ENCODE data around the gene MAB21L1. TPM values are rescaled to one million over a fixed set of nuclear protein-coding genes. Genes with fewer than 3 reads are reported as not detected.

Gene MAB21L1
- total and polyA plus RNA-seq, 2 experiments from 2014 or later = 0.78 TPM; not detected in 1

GRCh38 chr13:35471706-35472322, 4.7 kb downstream of the MAB21L1 start:
- peaks cover 87% of the 10 kb centered on the region for H3K27me3 ChIP-seq (ENCODE audit: insufficient read depth)
- no peaks in the 10 kb centered on the region for H3K9me3 Mint-ChIP-seq

GRCh38 chr13:35470671-35471661, 5.5 kb downstream of the MAB21L1 start:
- Histone ChIP-seq H3K36me3 (ENCODE audit: insufficient read depth) (no peaks in the 10 kb centered on the region), H2AFZ (peak overlapping the region; percentile 67), H3K79me2 (replicated peaks; ENCODE audit: insufficient read depth) (no peaks in the 10 kb centered on the region), H4K20me1 (replicated peaks; ENCODE audit: insufficient read depth) (peaks cover 18% of the 10 kb centered on the region), H3K9me2 (ENCODE audit: insufficient read depth) (no peaks in the 10 kb centered on the region), H3F3A (replicated peaks; ENCODE audit: low read depth) (no peaks in the 10 kb centered on the region), H3K4me2 (peak overlapping the region; percentile 85), H3K27ac (ENCODE audit: low read depth) (no peak overlapping the region), H3K27me3 (ENCODE audit: insufficient read depth) (peaks cover 79% of the 10 kb centered on the region), H3K4me1 (ENCODE audit: insufficient read depth) (peaks cover 38% of the 10 kb centered on the region), H3K4me3 (peak overlapping the region; percentile 71)
- Mint-ChIP-seq H3K9me3 (no peaks in the 10 kb centered on the region), H3K36me3 (ENCODE audit: low read depth) (no peaks in the 10 kb centered on the region), H3K4me3 (peak overlapping the region; percentile 84), H3K27me3 (ENCODE audit: insufficient read depth, low read depth, poor library complexity) (peaks cover 59% of the 10 kb centered on the region), H3K4me1 (peaks cover 29% of the 10 kb centered on the region), H3K27ac (no peak overlapping the region)
- ATAC-seq (peak; percentile 87), DNase-seq (ENCODE audit: low spot score) (peak; percentile 87)
- TF ChIP-seq EZH2 (IDR thresholded peaks at IDR 0.05; ENCODE audit: low read depth, unreplicated experiment) (peak; percentile 50), ZNF114 (CRISPR knock-in tag; IDR thresholded peaks at IDR 0.05) (no peak), CREB1 (CRISPR knock-in tag; IDR thresholded peaks at IDR 0.05; ENCODE audit: low read depth) (0 out of 2 replicates have a peak, but pooled peaks have one; percentile 19)

More at GRCh38 chr13:35471706-35472322, 4.7 kb downstream of the MAB21L1 start:
- no peaks in the 10 kb centered on the region for H3K36me3 ChIP-seq (ENCODE audit: insufficient read depth)
- H3K4me1 Mint-ChIP-seq = peaks cover 35% of the 10 kb centered on the region
- H4K20me1 ChIP-seq (replicated peaks; ENCODE audit: insufficient read depth) = peaks cover 18% of the 10 kb centered on the region
- peaks cover 44% of the 10 kb centered on the region for H3K4me1 ChIP-seq (ENCODE audit: insufficient read depth)
- ATAC-seq = peak; percentile 6
- H3K79me2 ChIP-seq (replicated peaks; ENCODE audit: insufficient read depth) = no peaks in the 10 kb centered on the region
- no peaks in the 10 kb centered on the region for H3K36me3 Mint-ChIP-seq (ENCODE audit: low read depth)
- H3K27ac Mint-ChIP-seq = no peak overlapping the region
- no peak overlapping the region for H2AFZ ChIP-seq
- H3K9me2 ChIP-seq (ENCODE audit: insufficient read depth) = no peaks in the 10 kb centered on the region
- DNase-seq (ENCODE audit: low spot score) = peak; percentile 33
- no peak overlapping the region for H3K27ac ChIP-seq (ENCODE audit: low read depth)
- peak overlapping the region; percentile 85 for H3K4me2 ChIP-seq
- H3K27me3 Mint-ChIP-seq (ENCODE audit: insufficient read depth, low read depth, poor library complexity) = peaks cover 67% of the 10 kb centered on the region
- TF ChIP-seq CREB1 (CRISPR knock-in tag; IDR thresholded peaks at IDR 0.05; ENCODE audit: low read depth) (no peak), ZNF114 (CRISPR knock-in tag; IDR thresholded peaks at IDR 0.05) (no peak), EZH2 (IDR thresholded peaks at IDR 0.05; ENCODE audit: low read depth, unreplicated experiment) (peak; percentile 71)
- H3F3A ChIP-seq (replicated peaks; ENCODE audit: low read depth) = no peaks in the 10 kb centered on the region; the same call in 1 of the 2 replicates
- H3K4me3 Mint-ChIP-seq = peak overlapping the region; percentile 84
- peak overlapping the region; percentile 71 for H3K4me3 ChIP-seq

DNA sequence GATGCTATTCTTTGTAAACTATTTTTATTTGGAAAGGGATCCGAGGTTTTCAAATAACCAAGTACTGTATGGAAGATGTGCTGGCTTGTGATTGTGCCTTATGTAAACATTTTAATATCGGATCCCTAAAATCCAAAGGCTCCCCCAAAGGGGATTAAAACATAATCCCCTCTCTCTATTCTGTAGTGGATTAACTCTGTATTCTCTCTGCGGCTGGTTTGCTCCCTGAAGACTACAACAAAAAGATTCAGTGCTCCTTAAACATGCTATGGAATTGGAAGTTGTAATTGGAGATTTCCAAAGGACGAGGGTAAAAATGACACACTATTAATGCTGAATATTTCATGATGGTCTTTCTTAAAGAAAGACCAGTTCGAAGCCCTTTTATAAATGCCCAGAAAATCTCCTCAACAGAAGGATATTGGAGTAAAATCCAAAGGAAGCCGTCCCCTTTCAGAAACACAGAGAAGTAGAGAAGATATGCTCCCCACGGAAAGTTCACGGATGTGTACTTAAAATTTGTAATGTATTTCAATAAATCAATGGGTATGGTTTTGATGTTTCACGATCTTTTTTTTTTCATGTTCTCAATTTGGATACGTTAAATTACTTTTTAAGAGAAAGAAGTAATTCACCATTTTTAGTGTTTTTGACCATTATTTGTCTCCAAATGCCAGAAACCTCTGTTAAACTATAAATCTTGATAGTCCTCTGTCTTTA, 6.5 kb downstream of the MAB21L1 start:
- Histone ChIP-seq H3K4me2 (peak overlapping the region; percentile 85), H3F3A (replicated peaks; ENCODE audit: low read depth) (no peaks in the 10 kb centered on the region), H3K27ac (ENCODE audit: low read depth) (no peak overlapping the region), H3K79me2 (replicated peaks; ENCODE audit: insufficient read depth) (no peaks in the 10 kb centered on the region), H3K27me3 (ENCODE audit: insufficient read depth) (peaks cover 69% of the 10 kb centered on the region), H3K9me2 (ENCODE audit: insufficient read depth) (no peaks in the 10 kb centered on the region), H4K20me1 (replicated peaks; ENCODE audit: insufficient read depth) (peaks cover 17% of the 10 kb centered on the region), H2AFZ (no peak overlapping the region), H3K36me3 (ENCODE audit: insufficient read depth) (no peaks in the 10 kb centered on the region), H3K4me3 (peak overlapping the region; percentile 71), H3K4me1 (ENCODE audit: insufficient read depth) (peaks cover 35% of the 10 kb centered on the region)
- peaks cover 25% of the 10 kb centered on the region for H3K4me1 Mint-ChIP-seq
- H3K27me3 Mint-ChIP-seq (ENCODE audit: insufficient read depth, low read depth, poor library complexity) = peaks cover 49% of the 10 kb centered on the region
- H3K9me3 Mint-ChIP-seq = no peaks in the 10 kb centered on the region
- no peak for DNase-seq (ENCODE audit: low spot score)
- no peaks in the 10 kb centered on the region for H3K36me3 Mint-ChIP-seq (ENCODE audit: low read depth)
- no peak for ATAC-seq
- H3K27ac Mint-ChIP-seq = no peak overlapping the region
- peak overlapping the region; percentile 84 for H3K4me3 Mint-ChIP-seq
- no peak for TF ChIP-seq ZNF331 (CRISPR knock-in tag; IDR thresholded peaks at IDR 0.05; ENCODE audit: low read depth)
- no peak for TF ChIP-seq POLR2AphosphoS5 (IDR thresholded peaks at IDR 0.05; ENCODE audit: low read depth)
- TF ChIP-seq EZH2 (IDR thresholded peaks at IDR 0.05; ENCODE audit: low read depth, unreplicated experiment) = no peak
- no peak for TF ChIP-seq CREB1 (CRISPR knock-in tag; IDR thresholded peaks at IDR 0.05; ENCODE audit: low read depth)
- TF ChIP-seq, protein P1, sequence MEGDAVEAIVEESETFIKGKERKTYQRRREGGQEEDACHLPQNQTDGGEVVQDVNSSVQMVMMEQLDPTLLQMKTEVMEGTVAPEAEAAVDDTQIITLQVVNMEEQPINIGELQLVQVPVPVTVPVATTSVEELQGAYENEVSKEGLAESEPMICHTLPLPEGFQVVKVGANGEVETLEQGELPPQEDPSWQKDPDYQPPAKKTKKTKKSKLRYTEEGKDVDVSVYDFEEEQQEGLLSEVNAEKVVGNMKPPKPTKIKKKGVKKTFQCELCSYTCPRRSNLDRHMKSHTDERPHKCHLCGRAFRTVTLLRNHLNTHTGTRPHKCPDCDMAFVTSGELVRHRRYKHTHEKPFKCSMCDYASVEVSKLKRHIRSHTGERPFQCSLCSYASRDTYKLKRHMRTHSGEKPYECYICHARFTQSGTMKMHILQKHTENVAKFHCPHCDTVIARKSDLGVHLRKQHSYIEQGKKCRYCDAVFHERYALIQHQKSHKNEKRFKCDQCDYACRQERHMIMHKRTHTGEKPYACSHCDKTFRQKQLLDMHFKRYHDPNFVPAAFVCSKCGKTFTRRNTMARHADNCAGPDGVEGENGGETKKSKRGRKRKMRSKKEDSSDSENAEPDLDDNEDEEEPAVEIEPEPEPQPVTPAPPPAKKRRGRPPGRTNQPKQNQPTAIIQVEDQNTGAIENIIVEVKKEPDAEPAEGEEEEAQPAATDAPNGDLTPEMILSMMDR (conservative IDR thresholded peaks at IDR 0.05; ENCODE audit: low read depth in 2 of 2) = no peak
- TF ChIP-seq NANOG (IDR thresholded peaks at IDR 0.05; ENCODE audit: borderline replicate concordance) = no peak
- no peak for TF ChIP-seq REST (IDR thresholded peaks at IDR 0.05; ENCODE audit: unreplicated experiment)
- no peak for TF ChIP-seq ZNF114 (CRISPR knock-in tag; IDR thresholded peaks at IDR 0.05)

Data from GM23338 (cell line).